ENCODE measurements around the gene NCAM2.
"Not testable (repeated sequence)": the region's sequence is repeated elsewhere in the genome, so short reads cannot be mapped to it uniquely, and the experiment has no call there.

Gene NCAM2

GRCh38 chr21:21111309-21111920 is 113.2 kb downstream of the NCAM2 start:
- no peak overlapping the region for H3K9ac ChIP-seq (ENCODE audit: low read depth, low read length)
- H3K9me3 ChIP-seq (ENCODE audit: control insufficient read depth, insufficient read depth, low read length) = no peaks in the 10 kb centered on the region
- H3K4me1 ChIP-seq (ENCODE audit: control insufficient read depth, insufficient read depth, low read length) = no peaks in the 10 kb centered on the region
- H3K4me3 ChIP-seq (ENCODE audit: low read depth, low read length) = no peak overlapping the region
- H3K36me3 ChIP-seq (ENCODE audit: control insufficient read depth, insufficient read depth, low read length) = no peaks in the 10 kb centered on the region
- H3K27me3 ChIP-seq (ENCODE audit: control insufficient read depth, insufficient read depth, low read length) = no peaks in the 10 kb centered on the region

- Histone ChIP-seq H3K4me1 (ENCODE audit: control insufficient read depth, insufficient read depth, low read length) (no peaks in the 10 kb centered on the region), H3K36me3 (ENCODE audit: control insufficient read depth, insufficient read depth, low read length) (no peaks in the 10 kb centered on the region), H3K4me3 (ENCODE audit: low read depth, low read length) (no peak overlapping the region), H3K27me3 (ENCODE audit: control insufficient read depth, insufficient read depth, low read length) (no peaks in the 10 kb centered on the region), H3K9me3 (ENCODE audit: control insufficient read depth, insufficient read depth, low read length) (no peaks in the 10 kb centered on the region), H3K9ac (ENCODE audit: low read depth, low read length) (no peak overlapping the region)
Measured at GRCh38 chr21:21114461-21114860, 116.3 kb downstream of the NCAM2 start.

- no peaks in the 10 kb centered on the region for H3K9me3 ChIP-seq (ENCODE audit: control insufficient read depth, insufficient read depth, low read length)
- H3K4me1 ChIP-seq (ENCODE audit: control insufficient read depth, insufficient read depth, low read length) = no peaks in the 10 kb centered on the region
- no peak overlapping the region for H3K9ac ChIP-seq (ENCODE audit: low read depth, low read length)
- H3K4me3 ChIP-seq (ENCODE audit: low read depth, low read length) = no peak overlapping the region
- no peaks in the 10 kb centered on the region for H3K27me3 ChIP-seq (ENCODE audit: control insufficient read depth, insufficient read depth, low read length)
- H3K36me3 ChIP-seq (ENCODE audit: control insufficient read depth, insufficient read depth, low read length) = no peaks in the 10 kb centered on the region
Measured at GRCh38 chr21:21119091-21119490, 120.9 kb downstream of the NCAM2 start.

GRCh38 chr21:21122680-21123079 is 124.5 kb downstream of the NCAM2 start:
- no peak overlapping the region for H3K9ac ChIP-seq (ENCODE audit: low read depth, low read length)
- no peaks in the 10 kb centered on the region for H3K9me3 ChIP-seq (ENCODE audit: control insufficient read depth, insufficient read depth, low read length)
- H3K36me3 ChIP-seq (ENCODE audit: control insufficient read depth, insufficient read depth, low read length) = no peaks in the 10 kb centered on the region
- no peaks in the 10 kb centered on the region for H3K27me3 ChIP-seq (ENCODE audit: control insufficient read depth, insufficient read depth, low read length)
- no peak overlapping the region for H3K4me3 ChIP-seq (ENCODE audit: low read depth, low read length)
- no peaks in the 10 kb centered on the region for H3K4me1 ChIP-seq (ENCODE audit: control insufficient read depth, insufficient read depth, low read length)

- Histone ChIP-seq H3K27me3 (ENCODE audit: control insufficient read depth, insufficient read depth, low read length) (no peaks in the 10 kb centered on the region), H3K9ac (ENCODE audit: low read depth, low read length) (no peak overlapping the region), H3K4me1 (ENCODE audit: control insufficient read depth, insufficient read depth, low read length) (no peaks in the 10 kb centered on the region), H3K4me3 (ENCODE audit: low read depth, low read length) (no peak overlapping the region), H3K36me3 (ENCODE audit: control insufficient read depth, insufficient read depth, low read length) (no peaks in the 10 kb centered on the region), H3K9me3 (ENCODE audit: control insufficient read depth, insufficient read depth, low read length) (no peaks in the 10 kb centered on the region)
Measured at GRCh38 chr21:21132390-21132789, 134.2 kb downstream of the NCAM2 start.

- H3K4me1 ChIP-seq (ENCODE audit: control insufficient read depth, insufficient read depth, low read length) = no peaks in the 10 kb centered on the region
- H3K9me3 ChIP-seq (ENCODE audit: control insufficient read depth, insufficient read depth, low read length) = no peaks in the 10 kb centered on the region
- no peaks in the 10 kb centered on the region for H3K36me3 ChIP-seq (ENCODE audit: control insufficient read depth, insufficient read depth, low read length)
- no peak overlapping the region for H3K4me3 ChIP-seq (ENCODE audit: low read depth, low read length)
- no peaks in the 10 kb centered on the region for H3K27me3 ChIP-seq (ENCODE audit: control insufficient read depth, insufficient read depth, low read length)
- H3K9ac ChIP-seq (ENCODE audit: low read depth, low read length) = no peak overlapping the region
Measured at GRCh38 chr21:21137986-21138385, 139.8 kb downstream of the NCAM2 start.

GRCh38 chr21:21146587-21147373 is 148.6 kb downstream of the NCAM2 start:
- Histone ChIP-seq H3K4me1 (ENCODE audit: control insufficient read depth, insufficient read depth, low read length) (no peaks in the 10 kb centered on the region), H3K9me3 (ENCODE audit: control insufficient read depth, insufficient read depth, low read length) (no peaks in the 10 kb centered on the region), H3K27me3 (ENCODE audit: control insufficient read depth, insufficient read depth, low read length) (no peaks in the 10 kb centered on the region), H3K4me3 (ENCODE audit: low read depth, low read length) (no peak overlapping the region), H3K36me3 (ENCODE audit: control insufficient read depth, insufficient read depth, low read length) (no peaks in the 10 kb centered on the region), H3K9ac (ENCODE audit: low read depth, low read length) (no peak overlapping the region)

- Histone ChIP-seq H3K4me1 (ENCODE audit: control insufficient read depth, insufficient read depth, low read length) (no peaks in the 10 kb centered on the region), H3K9ac (ENCODE audit: low read depth, low read length) (no peak overlapping the region), H3K4me3 (ENCODE audit: low read depth, low read length) (no peak overlapping the region), H3K36me3 (ENCODE audit: control insufficient read depth, insufficient read depth, low read length) (no peaks in the 10 kb centered on the region), H3K27me3 (ENCODE audit: control insufficient read depth, insufficient read depth, low read length) (no peaks in the 10 kb centered on the region), H3K9me3 (ENCODE audit: control insufficient read depth, insufficient read depth, low read length) (no peaks in the 10 kb centered on the region)
Measured at GRCh38 chr21:21147374-21147745, 149.2 kb downstream of the NCAM2 start.

- H3K36me3 ChIP-seq (ENCODE audit: control insufficient read depth, insufficient read depth, low read length) = no peaks in the 10 kb centered on the region
- no peaks in the 10 kb centered on the region for H3K4me1 ChIP-seq (ENCODE audit: control insufficient read depth, insufficient read depth, low read length)
- H3K27me3 ChIP-seq (ENCODE audit: control insufficient read depth, insufficient read depth, low read length) = no peaks in the 10 kb centered on the region
- no peak overlapping the region for H3K9ac ChIP-seq (ENCODE audit: low read depth, low read length)
- H3K4me3 ChIP-seq (ENCODE audit: low read depth, low read length) = no peak overlapping the region
- no peaks in the 10 kb centered on the region for H3K9me3 ChIP-seq (ENCODE audit: control insufficient read depth, insufficient read depth, low read length)
Measured at GRCh38 chr21:21148009-21148408, 149.8 kb downstream of the NCAM2 start.

- H3K4me1 ChIP-seq (ENCODE audit: control insufficient read depth, insufficient read depth, low read length) = no peaks in the 10 kb centered on the region
- no peaks in the 10 kb centered on the region for H3K27me3 ChIP-seq (ENCODE audit: control insufficient read depth, insufficient read depth, low read length)
- no peak overlapping the region for H3K4me3 ChIP-seq (ENCODE audit: low read depth, low read length)
- no peaks in the 10 kb centered on the region for H3K9me3 ChIP-seq (ENCODE audit: control insufficient read depth, insufficient read depth, low read length)
- no peaks in the 10 kb centered on the region for H3K36me3 ChIP-seq (ENCODE audit: control insufficient read depth, insufficient read depth, low read length)
- H3K9ac ChIP-seq (ENCODE audit: low read depth, low read length) = no peak overlapping the region
Measured at GRCh38 chr21:21148514-21148913, 150.3 kb downstream of the NCAM2 start.

GRCh38 chr21:21149445-21149844 is 151.2 kb downstream of the NCAM2 start:
- not testable (repeated sequence) for H3K4me1 ChIP-seq (ENCODE audit: control insufficient read depth, insufficient read depth, low read length); H3K9ac ChIP-seq (ENCODE audit: low read depth, low read length); H3K4me3 ChIP-seq (ENCODE audit: low read depth, low read length); H3K36me3 ChIP-seq (ENCODE audit: control insufficient read depth, insufficient read depth, low read length); H3K27me3 ChIP-seq (ENCODE audit: control insufficient read depth, insufficient read depth, low read length); H3K9me3 ChIP-seq (ENCODE audit: control insufficient read depth, insufficient read depth, low read length)

- Histone ChIP-seq H3K4me3 (ENCODE audit: low read depth, low read length) (no peak overlapping the region), H3K36me3 (ENCODE audit: control insufficient read depth, insufficient read depth, low read length) (no peaks in the 10 kb centered on the region), H3K9ac (ENCODE audit: low read depth, low read length) (no peak overlapping the region), H3K27me3 (ENCODE audit: control insufficient read depth, insufficient read depth, low read length) (no peaks in the 10 kb centered on the region), H3K4me1 (ENCODE audit: control insufficient read depth, insufficient read depth, low read length) (no peaks in the 10 kb centered on the region), H3K9me3 (ENCODE audit: control insufficient read depth, insufficient read depth, low read length) (no peaks in the 10 kb centered on the region)
Measured at GRCh38 chr21:21151231-21151630, 153.0 kb downstream of the NCAM2 start.

Measured in iPS-15b (cell line).